Naive thymus-derived CD4-positive, alpha-beta T cell (primary cell): ENCODE results near the gene DAB2IP. TPM values are rescaled to one million over a fixed set of nuclear protein-coding genes. Genes with fewer than 3 reads are reported as not detected.
A peak's percentile ranks its signal among the peaks of the same experiment; 100 is the strongest.

Experiments
- ATAC-seq: fragments of 150-1000 bp; cut with Tn5 transposase; 2 replicates; pipeline ENCODE4 v1.10.0; 2021; ENCODE audit warnings: mild to moderate bottlenecking, moderate library complexity
- CTCF ChIA-PET: fragments of 350-600 bp; sonication (Branson Sonifier 250); formaldehyde crosslinking; loops from one replicate; lab custom pipeline; 2021; ENCODE audit warnings: antibody characterized with exemption; lab: Charles Lee
- POLR2A ChIA-PET: fragments of 350-600 bp; sonication (Branson Sonifier 250); formaldehyde crosslinking; loops from one replicate; lab custom pipeline; 2021; ENCODE audit warnings: antibody characterized with exemption, inconsistent platforms; lab: Charles Lee
- DNase-seq, 9 donors: peaks; one replicate each; pipeline versions ENCODE4 v3.0.0 to v3.0.0-alpha.2; 2020 to 2022; ENCODE audit warnings: mixed read lengths in 1 of 9
- H3K27ac ChIP-seq: one replicate; pipeline ENCODE4 v1.7.0; 2013; ENCODE audit warnings: mild to moderate bottlenecking, low read depth, low read length, moderate library complexity
- H3K27me3 ChIP-seq, 2 donors: one replicate each; pipeline ENCODE4 v1.7.0; 2013; ENCODE audit warnings: low read length in 2 of 2, mild to moderate bottlenecking in 2 of 2, moderate library complexity in 2 of 2; ENCODE audit not compliant: control insufficient read depth in 2 of 2, insufficient read depth in 2 of 2
- H3K36me3 ChIP-seq, 3 experiments: 1 replicate in 2 of 3; 2 replicates in 1 of 3; pipeline ENCODE4 v1.7.0; 2013; ENCODE audit warnings: low read length in 3 of 3, mild to moderate bottlenecking in 3 of 3, moderate library complexity in 1 of 3; ENCODE audit not compliant: insufficient read depth in 3 of 3, control insufficient read depth in 2 of 3
- H3K4me1 ChIP-seq, 2 donors: one replicate each; pipeline ENCODE4 v1.7.0; 2013; ENCODE audit warnings: low read length in 2 of 2, mild to moderate bottlenecking in 2 of 2, moderate library complexity in 1 of 2; ENCODE audit not compliant: control insufficient read depth in 2 of 2, insufficient read depth in 2 of 2
- H3K4me3 ChIP-seq: 2 replicates; pipeline ENCODE4 v1.7.0; 2013; ENCODE audit warnings: mild to moderate bottlenecking, low read length
- H3K9me3 ChIP-seq, 3 experiments: 1 replicate in 2 of 3; 2 replicates in 1 of 3; pipeline ENCODE4 v1.7.0; 2013; ENCODE audit warnings: low read length in 3 of 3; ENCODE audit not compliant: control insufficient read depth in 2 of 3
- H3K27ac Mint-ChIP-seq, 9 donors: one replicate each; pipeline ENCODE4 v1.8.0; 2020 to 2022; ENCODE audit warnings: mixed read lengths in 9 of 9, mild to moderate bottlenecking in 8 of 9, moderate library complexity in 5 of 9, inconsistent platforms in 2 of 9
- H3K27me3 Mint-ChIP-seq, 5 donors: one replicate each; pipeline ENCODE4 v1.8.0; 2021 to 2022; ENCODE audit warnings: mixed read lengths in 5 of 5, mild to moderate bottlenecking in 1 of 5
- H3K36me3 Mint-ChIP-seq, 5 donors: one replicate each; pipeline ENCODE4 v1.8.0; 2020 to 2022; ENCODE audit warnings: mixed read lengths in 5 of 5, mild to moderate bottlenecking in 3 of 5, inconsistent platforms in 1 of 5
- H3K4me1 Mint-ChIP-seq, 7 donors: one replicate each; pipeline ENCODE4 v1.8.0; 2020 to 2022; ENCODE audit warnings: mixed read lengths in 7 of 7, mild to moderate bottlenecking in 3 of 7, inconsistent platforms in 1 of 7
- H3K4me3 Mint-ChIP-seq, 10 donors: one replicate each; pipeline ENCODE4 v1.8.0; 2020 to 2022; ENCODE audit warnings: mild to moderate bottlenecking in 10 of 10, mixed read lengths in 10 of 10, moderate library complexity in 6 of 10, inconsistent platforms in 2 of 10
- H3K9me3 Mint-ChIP-seq, 11 donors: one replicate each; pipeline ENCODE4 v1.8.0; 2020 to 2022; ENCODE audit warnings: mixed read lengths in 11 of 11, mild to moderate bottlenecking in 4 of 11, inconsistent platforms in 1 of 11, moderate library complexity in 1 of 11
- intact Hi-C, 2 donors: fragments of 100-400 bp; cut with micrococcal nuclease; formaldehyde crosslinking; loops; one replicate each; pipeline ENCODE4 v1.15.1; 2023
- polyA plus RNA-seq, 2 donors: library from polyadenylated mRNA; unstranded; fragments of 300-500 nt; fragmentation: Illumina TruSeq; gene quantifications; one replicate each; pipeline ENCODE4 v1.2.3, GENCODE V29; 2021
- total RNA-seq, 6 experiments: library from RNA in 5 of 6; stranded (reverse) in 5 of 6; gene quantifications; 1 replicate in 5 of 6; 2 replicates in 1 of 6; pipeline ENCODE4 v1.2.3 and lab custom pipeline; 2021 to 2026

DAB2IP gene
- total and polyA plus RNA-seq, 7 experiments from 2014 or later, result 0.15 TPM; not detected in 6

DNA sequence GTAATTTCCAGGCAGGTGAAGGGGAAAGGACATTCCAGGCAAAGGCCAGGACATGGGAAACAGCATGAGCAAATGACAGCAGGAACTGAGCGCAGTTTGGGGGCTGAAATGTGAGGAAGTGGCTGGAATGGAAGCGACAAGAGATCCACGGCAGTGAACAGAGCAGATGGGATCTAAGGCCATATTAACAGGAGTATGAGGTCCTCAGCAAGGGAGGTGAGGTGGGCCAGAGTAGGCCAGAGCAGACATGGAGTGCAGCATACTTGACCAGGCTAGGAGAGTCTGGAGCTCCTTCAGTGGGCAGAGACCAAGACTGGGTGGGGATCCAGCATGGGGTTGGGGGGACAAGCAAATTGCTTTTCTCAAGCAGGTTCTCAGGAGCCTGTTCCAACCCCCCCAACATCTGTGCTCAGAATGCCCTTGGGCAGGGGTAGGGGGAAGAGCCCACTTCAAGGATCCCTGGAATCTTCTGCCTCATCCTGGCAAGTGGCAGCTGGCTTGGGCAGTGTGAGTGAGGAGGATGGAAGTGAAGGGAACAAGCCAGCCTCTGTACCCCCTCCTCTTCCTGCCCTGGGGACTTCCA lies 34.5 kb downstream of the DAB2IP start:
- ChIA-PET CTCF (no interaction called here), POLR2A (no interaction called here)
- ATAC-seq (no peak), DNase-seq (no peak)
- Histone ChIP-seq H3K36me3 (no peaks in the 10 kb centered on the region), H3K4me3 (no peak overlapping the region), H3K4me1 (no peaks in the 10 kb centered on the region), H3K9me3 (no peaks in the 10 kb centered on the region), H3K27me3 (no peaks in the 10 kb centered on the region), H3K27ac (no peak overlapping the region)
- peaks cover 5 to 15% (median 9%) of the 10 kb centered on the region in 5 donors for H3K27me3 Mint-ChIP-seq
- peaks cover 0 to 1% (median 0%) of the 10 kb centered on the region in 11 donors for H3K9me3 Mint-ChIP-seq
- intact Hi-C loops, result loop anchor here in 1 of 2 donors (5.0 to 10.0 kb wide), 2 partner anchors 51 to 131 kb away; no protein-coding TSS in a partner anchor
- no peaks in the 10 kb centered on the region for H3K36me3 Mint-ChIP-seq
- H3K4me1 Mint-ChIP-seq, result peaks cover 0 to 4% (median 0%) of the 10 kb centered on the region in 7 donors
- H3K4me3 Mint-ChIP-seq, result no peak overlapping the region
- no peak overlapping the region for H3K27ac Mint-ChIP-seq

DNA sequence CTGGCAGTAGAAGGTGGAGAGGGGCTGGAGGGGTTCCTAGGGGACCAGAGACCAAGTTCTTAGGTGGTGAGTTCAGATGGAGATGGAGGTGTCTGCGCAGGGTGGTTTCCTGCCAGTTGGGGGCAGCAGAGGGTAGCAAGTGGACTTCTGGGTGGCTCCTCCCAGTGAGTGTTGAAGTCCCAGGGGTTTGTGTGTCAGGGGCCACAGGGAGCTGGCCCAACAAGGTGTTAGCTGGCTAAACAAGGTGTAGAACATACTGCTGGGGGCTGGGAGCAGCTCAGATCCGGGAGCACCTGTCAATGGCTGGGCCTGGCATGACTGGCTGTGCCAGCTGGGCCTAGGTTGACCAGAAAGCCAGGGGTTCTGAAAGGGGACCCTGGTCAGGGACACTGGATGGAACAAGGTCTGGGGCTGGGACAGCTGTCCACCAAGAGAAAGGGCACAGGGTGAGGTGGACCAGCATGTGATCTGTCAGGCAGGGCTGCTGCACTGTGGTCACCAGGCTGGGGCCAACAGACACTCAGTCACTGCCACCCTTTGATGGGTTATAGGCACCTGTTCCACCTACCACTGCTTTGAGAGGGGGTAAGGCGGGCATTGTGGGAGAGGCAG lies 35.6 kb downstream of the DAB2IP start:
- Mint-ChIP-seq H3K27me3 (peaks cover 5 to 12% (median 8%) of the 10 kb centered on the region in 5 donors), H3K4me3 (no peak overlapping the region), H3K4me1 (peaks cover 0 to 4% (median 0%) of the 10 kb centered on the region in 7 donors), H3K27ac (peak overlapping the region in 1 of 9 donors; percentile 2), H3K36me3 (no peaks in the 10 kb centered on the region), H3K9me3 (peaks cover 0 to 2% (median 0%) of the 10 kb centered on the region in 11 donors)
- H3K36me3 ChIP-seq, result no peaks in the 10 kb centered on the region
- no peak overlapping the region for H3K4me3 ChIP-seq
- no peaks in the 10 kb centered on the region for H3K9me3 ChIP-seq
- no peak overlapping the region for H3K27ac ChIP-seq
- H3K4me1 ChIP-seq, result no peaks in the 10 kb centered on the region
- intact Hi-C loops, result loop anchor here in 1 of 2 donors (1.0 to 10.0 kb wide), 3 partner anchors 50 to 305 kb away; no protein-coding TSS in a partner anchor
- ATAC-seq (peak; percentile 65), DNase-seq (peak in 4 of 9 donors; percentile 15 to 71 (median 28))
- no peaks in the 10 kb centered on the region for H3K27me3 ChIP-seq
- CTCF ChIA-PET, result no interaction called here
- POLR2A ChIA-PET, result no interaction called here

DNA sequence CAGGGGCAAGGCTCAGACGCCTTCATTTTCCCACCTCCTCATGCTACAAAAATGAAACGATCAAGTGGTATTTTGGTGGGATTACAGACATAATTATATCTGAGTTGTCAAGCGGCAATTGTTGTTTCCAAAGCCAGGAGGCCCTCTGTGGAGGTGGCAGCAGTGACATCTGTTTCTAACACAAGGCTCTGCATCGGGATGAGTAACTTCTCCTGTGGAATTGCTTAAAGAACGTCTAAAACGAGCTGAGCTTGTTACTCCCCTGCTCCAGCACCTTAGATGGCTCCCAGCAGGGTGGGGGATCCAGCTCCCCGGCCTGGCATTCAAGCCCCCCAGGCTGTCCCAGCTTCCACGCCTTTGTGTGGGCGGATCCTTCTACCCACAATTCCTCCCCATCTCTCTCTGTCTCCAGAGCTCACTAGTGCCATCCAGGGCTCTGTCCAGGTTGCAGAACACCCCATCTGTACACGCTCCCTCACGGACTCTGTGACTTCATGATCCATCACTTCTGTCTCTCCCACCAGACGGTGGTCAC lies 36.8 kb downstream of the DAB2IP start:
- H3K4me1 Mint-ChIP-seq, result peaks cover 0 to 4% (median 0%) of the 10 kb centered on the region in 7 donors
- POLR2A ChIA-PET, result no interaction called here
- CTCF ChIA-PET, result no interaction called here

DNA sequence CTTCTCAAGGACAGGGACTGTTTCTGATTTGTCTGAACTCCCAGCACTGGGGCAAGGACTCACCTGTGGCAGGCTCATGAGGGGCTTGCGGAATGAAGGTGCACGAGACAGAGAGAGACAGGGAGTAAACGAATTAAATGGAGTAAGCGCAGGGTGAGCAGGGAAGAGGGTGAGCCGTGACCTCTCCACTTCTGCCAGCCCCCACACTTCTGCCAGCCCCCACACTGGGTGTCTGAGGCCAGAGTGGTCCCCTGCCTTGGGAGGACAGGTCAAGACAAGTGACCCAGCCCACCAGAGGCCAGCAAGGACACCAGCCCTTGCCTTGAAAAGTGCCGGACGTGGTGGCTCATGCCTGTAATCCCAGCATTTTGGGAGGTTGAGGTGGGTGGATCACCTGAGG lies 37.2 kb downstream of the DAB2IP start:
- H3K4me3 Mint-ChIP-seq, result no peak overlapping the region
- intact Hi-C loops, result loop anchor here in 1 of 2 donors (5.0 to 10.0 kb wide), 2 partner anchors 49 to 134 kb away; no protein-coding TSS in a partner anchor
- H3K9me3 Mint-ChIP-seq, result peaks cover 0 to 2% (median 0%) of the 10 kb centered on the region in 11 donors
- no peaks in the 10 kb centered on the region for H3K27me3 ChIP-seq
- DNase-seq (no peak), ATAC-seq (no peak)
- H3K4me1 Mint-ChIP-seq, result peaks cover 0 to 2% (median 0%) of the 10 kb centered on the region in 7 donors
- H3K27me3 Mint-ChIP-seq, result peaks cover 3 to 10% (median 6%) of the 10 kb centered on the region in 5 donors
- ChIA-PET POLR2A (no interaction called here), CTCF (no interaction called here)
- H3K27ac Mint-ChIP-seq, result no peak overlapping the region
- no peaks in the 10 kb centered on the region for H3K36me3 Mint-ChIP-seq
- H3K27ac ChIP-seq, result no peak overlapping the region
- H3K36me3 ChIP-seq, result no peaks in the 10 kb centered on the region
- no peak overlapping the region for H3K4me3 ChIP-seq
- H3K4me1 ChIP-seq, result no peaks in the 10 kb centered on the region
- H3K9me3 ChIP-seq, result no peaks in the 10 kb centered on the region

More for the DNA sequence above, 36.8 kb downstream of the DAB2IP start:
- Histone ChIP-seq H3K27ac (no peak overlapping the region), H3K4me3 (no peak overlapping the region), H3K27me3 (no peaks in the 10 kb centered on the region), H3K4me1 (no peaks in the 10 kb centered on the region), H3K9me3 (no peaks in the 10 kb centered on the region), H3K36me3 (no peaks in the 10 kb centered on the region)
- Mint-ChIP-seq H3K9me3 (peaks cover 0 to 2% (median 0%) of the 10 kb centered on the region in 11 donors), H3K4me3 (no peak overlapping the region), H3K27me3 (peaks cover 5 to 12% (median 8%) of the 10 kb centered on the region in 5 donors), H3K36me3 (no peaks in the 10 kb centered on the region), H3K27ac (no peak overlapping the region)
- ATAC-seq (no peak), DNase-seq (no peak)
- intact Hi-C loops, result loop anchor here in 1 of 2 donors (5.0 to 10.0 kb wide), 2 partner anchors 49 to 133 kb away; no protein-coding TSS in a partner anchor

DNA sequence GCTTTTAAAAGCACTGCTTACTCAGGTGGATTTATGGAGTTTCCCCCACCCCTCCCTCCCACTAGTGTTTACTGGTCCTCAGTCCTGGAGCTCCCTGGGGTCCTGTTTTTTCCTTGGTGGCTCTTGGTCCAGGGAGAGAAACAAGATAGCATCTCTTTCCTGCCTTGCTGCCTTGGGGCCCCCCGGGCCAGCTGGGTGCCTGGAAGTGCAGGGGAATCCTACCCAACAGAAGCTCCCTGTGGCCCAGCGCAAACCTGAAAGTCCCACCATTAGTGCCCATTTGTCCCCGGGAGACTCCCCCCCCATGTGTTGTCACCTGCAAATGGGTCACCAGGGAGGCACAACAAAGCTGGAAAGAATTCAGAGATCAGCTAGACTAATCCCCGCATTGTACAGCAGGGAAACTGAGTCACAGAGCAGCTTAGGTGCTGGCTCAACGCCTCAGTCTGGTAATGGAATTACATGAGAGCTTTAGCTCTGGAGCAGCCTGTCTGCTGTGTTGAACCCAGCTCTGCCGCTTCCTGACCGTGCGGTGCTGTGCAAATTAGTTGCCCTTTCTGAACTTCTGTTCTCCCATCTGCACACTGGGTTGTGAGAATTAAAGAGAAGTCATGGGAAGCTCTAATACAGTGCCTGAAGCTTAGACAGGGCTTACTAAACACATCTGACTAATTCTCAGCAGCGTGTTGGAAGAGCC lies 38.2 kb downstream of the DAB2IP start:
- intact Hi-C loops, result loop anchor here in 1 of 2 donors (5.0 to 10.0 kb wide), 2 partner anchors 48 to 135 kb away; no protein-coding TSS in a partner anchor
- Mint-ChIP-seq H3K27ac (no peak overlapping the region), H3K4me1 (no peaks in the 10 kb centered on the region), H3K36me3 (no peaks in the 10 kb centered on the region), H3K9me3 (peaks cover 0 to 2% (median 0%) of the 10 kb centered on the region in 11 donors), H3K4me3 (no peak overlapping the region), H3K27me3 (peaks cover 0 to 10% (median 5%) of the 10 kb centered on the region in 5 donors)
- POLR2A ChIA-PET, result no interaction called here
- CTCF ChIA-PET, result interaction anchor here (0.5 kb wide), 1 partner anchor 367 kb away, joined by 5 read pairs; no protein-coding TSS in a partner anchor
- H3K9me3 ChIP-seq, result no peaks in the 10 kb centered on the region
- DNase-seq (no peak), ATAC-seq (no peak)
- no peaks in the 10 kb centered on the region for H3K4me1 ChIP-seq
- H3K27me3 ChIP-seq, result no peaks in the 10 kb centered on the region
- no peaks in the 10 kb centered on the region for H3K36me3 ChIP-seq
- H3K27ac ChIP-seq, result no peak overlapping the region
- no peak overlapping the region for H3K4me3 ChIP-seq

DNA sequence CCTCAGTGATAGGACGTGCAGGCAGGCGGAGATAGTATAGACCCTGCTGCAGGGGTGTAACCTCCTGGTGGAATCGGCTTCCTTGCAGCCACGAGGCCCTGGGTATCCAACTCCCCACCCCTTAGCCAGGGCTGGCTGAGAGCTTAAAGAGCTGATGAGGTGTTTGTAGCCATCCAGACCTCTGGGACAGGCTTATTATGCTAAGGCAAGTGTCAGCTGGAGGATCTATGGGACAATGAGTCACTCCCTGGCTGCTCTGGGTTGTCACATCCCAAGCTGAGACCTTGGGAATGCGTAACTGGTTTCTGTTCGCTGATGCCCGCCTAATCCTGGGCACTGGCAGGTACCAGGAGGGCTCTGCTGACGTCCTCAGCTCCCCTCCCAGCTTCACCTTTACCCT lies 38.9 kb downstream of the DAB2IP start:
- Histone ChIP-seq H3K36me3 (no peaks in the 10 kb centered on the region), H3K27ac (no peak overlapping the region), H3K27me3 (no peaks in the 10 kb centered on the region), H3K9me3 (no peaks in the 10 kb centered on the region), H3K4me1 (no peaks in the 10 kb centered on the region), H3K4me3 (no peak overlapping the region)
- ATAC-seq (no peak), DNase-seq (no peak)
- H3K27me3 Mint-ChIP-seq, result peaks cover 0 to 13% (median 5%) of the 10 kb centered on the region in 5 donors
- no peaks in the 10 kb centered on the region for H3K36me3 Mint-ChIP-seq
- no peak overlapping the region for H3K4me3 Mint-ChIP-seq
- ChIA-PET POLR2A (no interaction called here), CTCF (interaction anchor here (0.5 kb wide), 1 partner anchor 367 kb away, joined by 5 read pairs; no protein-coding TSS in a partner anchor)
- H3K27ac Mint-ChIP-seq, result no peak overlapping the region
- peaks cover 0 to 2% (median 0%) of the 10 kb centered on the region in 11 donors for H3K9me3 Mint-ChIP-seq
- intact Hi-C loops, result no loop called here
- H3K4me1 Mint-ChIP-seq, result no peaks in the 10 kb centered on the region
